NCI-H82 (cell line): ENCODE measurements around the gene MRPL42.
"Not testable (repeated sequence)": the region's sequence is repeated elsewhere in the genome, so short reads cannot be mapped to it uniquely, and the experiment has no call there.

Experiments used
- DNase-seq: peaks from one replicate; lab custom pipeline; 2025; lab: John Stamatoyannopoulos, UW

MRPL42 gene

DNA sequence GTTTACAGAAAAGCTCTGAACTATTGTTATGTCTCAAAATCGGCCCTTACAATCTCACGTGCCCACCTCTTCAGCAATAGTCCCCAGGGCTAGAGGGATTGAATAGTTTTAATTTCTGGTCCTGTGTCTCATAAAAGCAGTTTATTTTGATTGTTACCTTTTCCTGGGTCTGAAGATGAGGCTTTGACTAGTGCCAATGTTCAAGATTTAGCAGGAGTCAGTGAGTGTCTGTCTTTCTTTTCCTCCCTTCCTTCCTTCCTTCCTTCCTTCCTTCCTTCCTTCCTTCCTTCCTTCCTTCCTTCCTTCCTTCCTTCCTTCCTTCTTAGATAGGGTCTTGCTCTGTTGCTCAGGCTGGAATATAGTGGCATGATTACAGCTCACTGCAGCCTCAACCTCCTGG is 80.5 kb downstream of the MRPL42 start:
- no peak for DNase-seq

GRCh38 chr12:93549174-93549573 is 81.9 kb downstream of the MRPL42 start:
- no peak for DNase-seq

DNA sequence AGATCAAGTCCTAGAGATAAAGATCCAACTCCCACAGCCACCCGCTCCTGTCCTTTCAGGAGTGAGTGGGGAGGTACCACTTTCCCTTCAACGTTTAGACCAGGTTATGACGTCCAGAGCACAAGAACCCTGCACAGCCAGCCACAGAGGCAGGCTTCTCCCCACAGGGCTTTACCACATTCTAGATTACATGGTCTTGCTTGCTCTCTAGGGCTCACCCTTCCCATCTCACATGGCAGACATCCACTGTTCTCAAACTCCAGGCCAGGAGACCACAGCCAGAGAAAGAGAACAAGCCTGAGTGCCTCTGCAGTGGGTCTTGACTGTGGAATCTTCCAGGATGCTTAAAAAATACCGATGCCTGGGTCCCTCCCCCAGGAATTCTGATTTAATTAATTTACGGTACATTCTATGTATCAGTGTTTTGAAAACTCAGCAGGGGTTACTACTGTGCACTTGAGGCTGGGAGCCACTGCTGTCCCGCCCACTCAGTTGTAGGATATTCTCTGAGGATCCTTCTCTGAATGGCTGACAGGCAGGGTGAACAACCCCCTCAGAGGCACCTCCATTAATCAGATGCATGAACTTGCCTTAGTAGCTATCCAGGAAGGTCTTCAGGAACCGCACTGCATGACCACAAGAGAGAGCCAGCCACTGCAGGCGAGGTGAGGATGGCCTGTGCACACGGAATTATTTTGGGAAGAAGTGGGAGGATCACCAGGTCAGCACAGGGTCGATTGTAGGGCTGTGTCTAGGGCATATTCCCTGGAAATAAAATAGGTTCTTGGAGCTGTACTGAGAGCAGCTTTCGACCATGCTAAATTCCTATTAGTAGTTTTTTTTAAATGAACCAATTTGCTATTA is 83.7 kb downstream of the MRPL42 start:
- no peak for DNase-seq

- DNase-seq: no peak
These were observed 85.1 kb downstream of the MRPL42 start for GRCh38 chr12:93552427-93552826.

GRCh38 chr12:93557879-93558278 is 90.6 kb downstream of the MRPL42 start:
- DNase-seq: not testable (repeated sequence)

DNA sequence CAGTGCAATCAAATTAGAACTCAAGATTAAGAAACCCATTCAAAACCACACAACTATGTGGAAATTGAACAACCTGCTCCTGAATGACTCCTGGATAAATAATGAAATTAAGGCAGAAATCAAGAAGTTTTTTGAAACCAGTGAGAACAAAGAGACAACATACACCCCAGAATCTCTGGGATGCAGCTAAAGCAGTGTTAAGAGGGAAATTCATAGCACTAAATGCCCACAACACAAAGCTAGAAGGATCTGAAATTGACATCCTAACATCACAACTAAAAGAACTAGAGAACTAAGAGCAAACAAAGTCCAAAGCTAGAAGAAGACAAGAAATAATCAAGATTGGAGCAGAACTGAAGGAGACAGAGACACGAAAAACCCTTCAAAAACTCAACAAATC is 91.4 kb downstream of the MRPL42 start:
- DNase-seq: not testable (repeated sequence)

DNA sequence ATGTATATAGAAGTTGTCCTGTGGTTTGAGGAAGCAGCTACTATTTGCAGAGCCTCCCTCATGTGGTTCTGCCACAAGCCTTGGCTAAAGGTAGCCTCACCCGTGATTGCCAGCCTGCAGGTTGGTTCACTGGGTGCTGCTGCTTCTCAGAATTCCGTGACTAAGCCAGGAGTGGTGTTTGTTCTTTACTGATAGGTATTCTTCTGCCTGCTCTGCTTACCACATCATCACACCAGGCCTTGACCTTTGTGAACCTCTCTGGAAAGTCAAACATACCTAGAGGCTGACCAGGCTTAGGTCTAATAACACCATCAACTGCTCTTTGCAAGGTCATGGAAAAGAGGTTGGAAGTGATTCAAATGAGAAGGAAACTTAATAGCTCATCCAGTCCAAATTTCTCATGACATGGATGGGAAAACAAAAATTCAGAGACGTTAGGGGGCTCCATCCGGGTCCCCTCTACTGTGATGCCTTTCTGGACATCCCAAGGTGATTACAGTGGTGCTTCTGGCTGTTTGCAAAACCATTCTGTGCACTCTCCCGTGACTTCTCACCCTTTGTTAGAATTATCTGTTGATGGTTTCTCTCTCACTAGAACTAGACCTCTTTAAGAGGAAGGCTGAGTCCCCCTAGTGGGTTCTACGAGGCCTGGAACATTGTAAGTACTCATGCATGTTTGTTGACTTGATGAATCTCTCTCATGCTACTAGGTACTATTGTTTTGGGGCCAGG is 96.7 kb downstream of the MRPL42 start:
- peak; percentile 29 for DNase-seq

DNA sequence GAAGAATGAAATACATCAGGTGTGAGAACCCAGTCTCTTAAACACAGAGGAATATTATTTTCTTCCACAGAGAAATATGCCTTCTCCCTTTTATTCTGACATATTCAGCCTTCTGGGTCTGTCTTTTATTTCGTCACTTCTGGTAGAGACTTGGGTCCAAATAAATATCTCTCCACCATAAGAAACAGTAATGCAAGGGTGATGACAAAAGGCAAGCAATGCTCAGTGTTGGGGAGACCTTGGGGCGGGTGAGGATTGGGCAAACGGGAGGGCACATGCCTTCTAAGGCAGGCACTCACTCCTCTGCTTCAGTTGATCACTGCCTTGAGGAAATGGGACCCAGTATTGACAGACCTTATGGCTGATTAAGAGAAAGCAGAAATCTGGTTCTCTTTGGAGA is 98.4 kb downstream of the MRPL42 start:
- DNase-seq: no peak
